Measurements from ENCODE around the gene CNNM2.

CNNM2 gene

GRCh38 chr10:103045961-103046360 lies 127.9 kb downstream of the CNNM2 start:
- TF ChIP-seq CTCF (IDR thresholded peaks at IDR 0.05; ENCODE audit: low read length, missing control alignments) = no peak
- H3K4me3 ChIP-seq (replicated peaks; ENCODE audit: low read depth, low read length) = no peak overlapping the region
- DNase-seq (ENCODE audit: low read depth) = no peak

- DNase-seq (ENCODE audit: low read depth) = no peak
- H3K4me3 ChIP-seq (replicated peaks; ENCODE audit: low read depth, low read length) = no peak overlapping the region
- no peak for TF ChIP-seq CTCF (IDR thresholded peaks at IDR 0.05; ENCODE audit: low read length, missing control alignments)
These were observed 129.3 kb downstream of the CNNM2 start for GRCh38 chr10:103047381-103047780.

GRCh38 chr10:103049237-103049636 lies 131.1 kb downstream of the CNNM2 start:
- TF ChIP-seq CTCF (IDR thresholded peaks at IDR 0.05; ENCODE audit: low read length, missing control alignments) = no peak
- no peak overlapping the region for H3K4me3 ChIP-seq (replicated peaks; ENCODE audit: low read depth, low read length)
- DNase-seq (ENCODE audit: low read depth) = no peak

GRCh38 chr10:103053659-103054581 lies 135.8 kb downstream of the CNNM2 start:
- TF ChIP-seq CTCF (IDR thresholded peaks at IDR 0.05; ENCODE audit: low read length, missing control alignments) = peak; percentile 55
- DNase-seq (ENCODE audit: low read depth) = peak; percentile 79
- peak overlapping the region; percentile 46 for H3K4me3 ChIP-seq (replicated peaks; ENCODE audit: low read depth, low read length)

GRCh38 chr10:103054621-103055020 lies 136.5 kb downstream of the CNNM2 start:
- TF ChIP-seq CTCF (IDR thresholded peaks at IDR 0.05; ENCODE audit: low read length, missing control alignments) = no peak
- no peak for DNase-seq (ENCODE audit: low read depth)
- peak overlapping the region; percentile 46 for H3K4me3 ChIP-seq (replicated peaks; ENCODE audit: low read depth, low read length)

GRCh38 chr10:103055105-103055504 lies 137.0 kb downstream of the CNNM2 start:
- TF ChIP-seq CTCF (IDR thresholded peaks at IDR 0.05; ENCODE audit: low read length, missing control alignments) = no peak
- DNase-seq (ENCODE audit: low read depth) = no peak
- H3K4me3 ChIP-seq (replicated peaks; ENCODE audit: low read depth, low read length) = no peak overlapping the region

- no peak overlapping the region for H3K4me3 ChIP-seq (replicated peaks; ENCODE audit: low read depth, low read length)
- no peak for DNase-seq (ENCODE audit: low read depth)
- no peak for TF ChIP-seq CTCF (IDR thresholded peaks at IDR 0.05; ENCODE audit: low read length, missing control alignments)
These were observed 139.9 kb downstream of the CNNM2 start for GRCh38 chr10:103058034-103058433.
